Mucosa of gallbladder (tissue), 1 donor: ENCODE results near the gene NEK6. TPM values are rescaled to one million over a fixed set of nuclear protein-coding genes. Genes with fewer than 3 reads are reported as not detected.

Experiments used
- DNase-seq: peaks from one replicate; pipeline ENCODE4 v3.0.0-alpha.2; 2020; ENCODE audit warnings: low spot score
- total RNA-seq: library from RNA; stranded (reverse); gene quantifications from one replicate; pipeline ENCODE4 v1.2.1, GENCODE V29; 2021
- donor health status: DM: no; HTN: no; CAD: no.

Gene NEK6
- total RNA-seq, 1 donor from 2014 or later = 96.7 TPM

GRCh38 chr9:124342402-124342775, 84.6 kb downstream of the NEK6 start:
- DNase-seq = no peak

- DNase-seq = peak; percentile 53
Observed at GRCh38 chr9:124342776-124343485, 85.2 kb downstream of the NEK6 start.

GRCh38 chr9:124343533-124344290, 86.0 kb downstream of the NEK6 start:
- no peak for DNase-seq

- DNase-seq = no peak
Observed at GRCh38 chr9:124344291-124345050, 86.7 kb downstream of the NEK6 start.

GRCh38 chr9:124345063-124345462, 87.3 kb downstream of the NEK6 start:
- no peak for DNase-seq

- no peak for DNase-seq
Observed at GRCh38 chr9:124345751-124346281, 88.1 kb downstream of the NEK6 start.

- DNase-seq = no peak
Observed at GRCh38 chr9:124346347-124347163, 88.8 kb downstream of the NEK6 start.

GRCh38 chr9:124347206-124347967, 89.6 kb downstream of the NEK6 start:
- no peak for DNase-seq

GRCh38 chr9:124347968-124348358, 90.2 kb downstream of the NEK6 start:
- DNase-seq = no peak

GRCh38 chr9:124348363-124348762, 90.6 kb downstream of the NEK6 start:
- no peak for DNase-seq

GRCh38 chr9:124348831-124349230, 91.1 kb downstream of the NEK6 start:
- no peak for DNase-seq

GRCh38 chr9:124349267-124349666, 91.5 kb downstream of the NEK6 start:
- no peak for DNase-seq

GRCh38 chr9:124349675-124350493, 92.1 kb downstream of the NEK6 start:
- no peak for DNase-seq

- DNase-seq = no peak
Observed at GRCh38 chr9:124350494-124351263, 92.9 kb downstream of the NEK6 start.

GRCh38 chr9:124351672-124352468, 94.1 kb downstream of the NEK6 start:
- DNase-seq = no peak

- no peak for DNase-seq
Observed at GRCh38 chr9:124352616-124353015, 94.9 kb downstream of the NEK6 start.

GRCh38 chr9:124353166-124353768, 95.5 kb downstream of the NEK6 start:
- DNase-seq = no peak

- no peak for DNase-seq
Observed at GRCh38 chr9:124353811-124354274, 96.1 kb downstream of the NEK6 start.
